WERI-Rb-1 (cell line): ENCODE data around the gene TMEM97.
A peak's percentile ranks its signal among the peaks of the same experiment; 100 is the strongest.

Experiments
- DNase-seq: peaks from one replicate; pipeline ENCODE4 v3.0.0-alpha.2; 2020
- H3K27ac ChIP-seq: fragments of 250-450 bp; sonication (Bioruptor Pico); 2 replicates; pipeline ENCODE4 v1.5.1; 2020; ENCODE audit warnings: mild to moderate bottlenecking, moderate library complexity
- H3K27me3 ChIP-seq: fragments of 250-450 bp; sonication (Bioruptor Pico); 2 replicates; pipeline ENCODE4 v1.5.1; 2021; ENCODE audit warnings: mild to moderate bottlenecking, low read depth, moderate library complexity; ENCODE audit not compliant: insufficient read depth, severe bottlenecking
- H3K36me3 ChIP-seq: fragments of 250-450 bp; sonication (Bioruptor Pico); 2 replicates; pipeline ENCODE4 v1.5.1; 2020; ENCODE audit warnings: mild to moderate bottlenecking, moderate library complexity
- H3K4me3 ChIP-seq: 2 replicates; pipeline ENCODE4 v1.5.1; 2011; ENCODE audit warnings: low read depth, mild to moderate bottlenecking, control low read depth, low read length
- H3K9me3 ChIP-seq: fragments of 250-450 bp; sonication (Bioruptor Pico); 2 replicates; pipeline ENCODE4 v1.5.1; 2021; ENCODE audit warnings: mild to moderate bottlenecking, moderate library complexity; ENCODE audit not compliant: severe bottlenecking
- CTCF ChIP-seq: IDR thresholded peaks from 2 replicates; pipeline ENCODE4 v1.5.1; 2011; ENCODE audit warnings: low read depth, mild to moderate bottlenecking, control low read depth, inconsistent platforms, low read length

The TMEM97 gene

GRCh38 chr17:28306954-28307401 lies 12.0 kb upstream of the TMEM97 start:
- DNase-seq = no peak
- TF ChIP-seq CTCF = no peak
- no peaks in the 10 kb centered on the region for H3K9me3 ChIP-seq
- H3K36me3 ChIP-seq = no peaks in the 10 kb centered on the region
- no peak overlapping the region for H3K4me3 ChIP-seq
- no peaks in the 10 kb centered on the region for H3K27me3 ChIP-seq
- no peak overlapping the region for H3K27ac ChIP-seq

- Histone ChIP-seq H3K27ac (no peak overlapping the region), H3K9me3 (no peaks in the 10 kb centered on the region), H3K36me3 (no peaks in the 10 kb centered on the region), H3K27me3 (no peaks in the 10 kb centered on the region), H3K4me3 (no peak overlapping the region)
- DNase-seq = no peak
- no peak for TF ChIP-seq CTCF
Observed at GRCh38 chr17:28313841-28314240, 5.2 kb upstream of the TMEM97 start.

GRCh38 chr17:28315846-28316705 lies 2.9 kb upstream of the TMEM97 start:
- Histone ChIP-seq H3K9me3 (no peaks in the 10 kb centered on the region), H3K36me3 (peaks cover 15% of the 10 kb centered on the region), H3K4me3 (no peak overlapping the region), H3K27ac (no peak overlapping the region), H3K27me3 (no peaks in the 10 kb centered on the region)
- TF ChIP-seq CTCF = no peak
- DNase-seq = no peak

- Histone ChIP-seq H3K27ac (no peak overlapping the region; the same call in 1 of the 2 replicates), H3K27me3 (no peaks in the 10 kb centered on the region), H3K4me3 (peak overlapping the region; percentile 99), H3K36me3 (peaks cover 26% of the 10 kb centered on the region), H3K9me3 (no peaks in the 10 kb centered on the region)
- no peak for TF ChIP-seq CTCF
- no peak for DNase-seq
Observed at GRCh38 chr17:28317099-28317965, 1.7 kb upstream of the TMEM97 start.

GRCh38 chr17:28317966-28318758 lies 838 bp upstream of the TMEM97 start:
- peak overlapping the region; percentile 95 for H3K27ac ChIP-seq
- H3K36me3 ChIP-seq = peaks cover 34% of the 10 kb centered on the region
- DNase-seq = no peak
- H3K4me3 ChIP-seq = peak overlapping the region; percentile 99
- no peaks in the 10 kb centered on the region for H3K27me3 ChIP-seq
- no peak for TF ChIP-seq CTCF
- no peaks in the 10 kb centered on the region for H3K9me3 ChIP-seq
